ENCODE data around the gene MYL3. TPM values are rescaled to one million over a fixed set of nuclear protein-coding genes. Genes with fewer than 3 reads are reported as not detected.

Gene MYL3
- total and polyA plus RNA-seq, 2 experiments from 2014 or later: not detected

DNA sequence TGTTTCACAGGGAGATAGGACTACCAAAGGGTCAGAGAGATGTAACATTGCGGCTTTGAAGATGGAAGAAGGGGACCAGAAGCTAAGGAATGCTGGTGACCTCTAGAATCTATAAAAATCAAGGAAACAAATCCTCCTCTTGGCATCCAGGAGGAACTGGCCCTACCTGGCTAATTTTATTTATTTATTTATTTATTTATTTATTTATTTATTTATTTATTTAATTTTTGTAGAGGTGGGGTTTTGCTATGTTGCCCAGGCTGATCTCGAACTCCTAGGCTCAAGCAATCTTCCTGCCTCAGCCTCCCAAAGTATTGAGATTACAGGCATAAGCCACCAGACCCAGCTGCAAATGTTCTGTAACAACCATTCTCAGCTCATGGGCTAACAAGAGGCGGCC, 19.7 kb downstream of the MYL3 start:
- H3K4me1 ChIP-seq (ENCODE audit: insufficient read depth): peaks cover 4% of the 10 kb centered on the region
- no peak overlapping the region for H3K27ac ChIP-seq (ENCODE audit: low read depth)
- H3K4me3 ChIP-seq: no peak overlapping the region
- H3K27ac Mint-ChIP-seq: no peak overlapping the region
- no peak overlapping the region for H2AFZ ChIP-seq
- H3K27me3 ChIP-seq (ENCODE audit: insufficient read depth): peaks cover 14% of the 10 kb centered on the region; the same call in 1 of the 2 replicates
- no peak overlapping the region for H3K4me2 ChIP-seq
- H3K79me2 ChIP-seq (replicated peaks; ENCODE audit: insufficient read depth): no peaks in the 10 kb centered on the region
- H3K36me3 Mint-ChIP-seq (ENCODE audit: low read depth): peaks cover 6% of the 10 kb centered on the region; the same call in 2 of the 3 replicates
- no peak overlapping the region for H3K4me3 Mint-ChIP-seq
- H3K27me3 Mint-ChIP-seq (ENCODE audit: insufficient read depth, low read depth, poor library complexity): peaks cover 9% of the 10 kb centered on the region
- H4K20me1 ChIP-seq (replicated peaks; ENCODE audit: insufficient read depth): no peaks in the 10 kb centered on the region
- no peak for ATAC-seq
- peaks cover 31% of the 10 kb centered on the region for H3K9me3 Mint-ChIP-seq
- H3K4me1 Mint-ChIP-seq: peaks cover 13% of the 10 kb centered on the region; the same call in 2 of the 3 replicates
- TF ChIP-seq, protein P1, sequence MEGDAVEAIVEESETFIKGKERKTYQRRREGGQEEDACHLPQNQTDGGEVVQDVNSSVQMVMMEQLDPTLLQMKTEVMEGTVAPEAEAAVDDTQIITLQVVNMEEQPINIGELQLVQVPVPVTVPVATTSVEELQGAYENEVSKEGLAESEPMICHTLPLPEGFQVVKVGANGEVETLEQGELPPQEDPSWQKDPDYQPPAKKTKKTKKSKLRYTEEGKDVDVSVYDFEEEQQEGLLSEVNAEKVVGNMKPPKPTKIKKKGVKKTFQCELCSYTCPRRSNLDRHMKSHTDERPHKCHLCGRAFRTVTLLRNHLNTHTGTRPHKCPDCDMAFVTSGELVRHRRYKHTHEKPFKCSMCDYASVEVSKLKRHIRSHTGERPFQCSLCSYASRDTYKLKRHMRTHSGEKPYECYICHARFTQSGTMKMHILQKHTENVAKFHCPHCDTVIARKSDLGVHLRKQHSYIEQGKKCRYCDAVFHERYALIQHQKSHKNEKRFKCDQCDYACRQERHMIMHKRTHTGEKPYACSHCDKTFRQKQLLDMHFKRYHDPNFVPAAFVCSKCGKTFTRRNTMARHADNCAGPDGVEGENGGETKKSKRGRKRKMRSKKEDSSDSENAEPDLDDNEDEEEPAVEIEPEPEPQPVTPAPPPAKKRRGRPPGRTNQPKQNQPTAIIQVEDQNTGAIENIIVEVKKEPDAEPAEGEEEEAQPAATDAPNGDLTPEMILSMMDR (conservative IDR thresholded peaks at IDR 0.05; ENCODE audit: low read depth in 2 of 2): no peak
- TF ChIP-seq EZH2 (IDR thresholded peaks at IDR 0.05; ENCODE audit: low read depth, unreplicated experiment) (no peak), POLR2AphosphoS5 (IDR thresholded peaks at IDR 0.05; ENCODE audit: low read depth) (no peak), NANOG (IDR thresholded peaks at IDR 0.05; ENCODE audit: borderline replicate concordance) (no peak), EZH2phosphoT487 (IDR thresholded peaks at IDR 0.05; ENCODE audit: unreplicated experiment) (no peak), JUNB (IDR thresholded peaks at IDR 0.05; ENCODE audit: unreplicated experiment) (no peak)
- 0 out of 2 replicates have a peak, but pooled peaks cover 3% of the 10 kb centered on the region for H3F3A ChIP-seq (replicated peaks; ENCODE audit: low read depth)
- H3K9me2 ChIP-seq (ENCODE audit: insufficient read depth): no peaks in the 10 kb centered on the region
- H3K36me3 ChIP-seq (ENCODE audit: insufficient read depth): no peaks in the 10 kb centered on the region
- DNase-seq (ENCODE audit: low spot score): no peak

DNA sequence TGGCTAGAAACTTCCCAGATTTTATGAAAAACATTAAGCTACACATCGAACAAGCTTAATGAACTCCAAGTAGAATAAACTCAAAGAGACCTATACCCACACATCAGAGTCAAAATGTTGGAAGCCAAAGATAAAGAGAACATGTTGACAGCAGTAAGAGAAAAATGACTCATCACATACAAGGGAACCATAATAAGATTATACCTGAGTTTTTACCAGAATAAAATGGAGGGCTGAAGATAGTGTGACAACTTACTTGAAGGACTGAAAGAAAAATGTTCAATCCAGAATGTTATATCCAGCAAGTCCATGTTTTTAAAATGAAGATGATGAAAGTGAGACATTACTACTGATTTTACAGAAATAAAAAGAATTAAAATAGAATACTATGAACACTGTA, 22.8 kb downstream of the MYL3 start:
- Histone ChIP-seq H3K4me3 (no peak overlapping the region), H3K4me1 (ENCODE audit: insufficient read depth) (no peaks in the 10 kb centered on the region; the same call in 1 of the 2 replicates), H3K36me3 (ENCODE audit: insufficient read depth) (no peaks in the 10 kb centered on the region), H3K9me2 (ENCODE audit: insufficient read depth) (0 out of 2 replicates have a peak, but pooled peaks cover 3% of the 10 kb centered on the region), H4K20me1 (replicated peaks; ENCODE audit: insufficient read depth) (no peaks in the 10 kb centered on the region), H3K27me3 (ENCODE audit: insufficient read depth) (no peaks in the 10 kb centered on the region), H3K27ac (ENCODE audit: low read depth) (no peak overlapping the region), H3K79me2 (replicated peaks; ENCODE audit: insufficient read depth) (no peaks in the 10 kb centered on the region), H3K4me2 (no peak overlapping the region), H2AFZ (no peak overlapping the region), H3F3A (replicated peaks; ENCODE audit: low read depth) (no peaks in the 10 kb centered on the region)
- TF ChIP-seq, protein P1 (conservative IDR thresholded peaks at IDR 0.05; ENCODE audit: low read depth in 2 of 2): no peak
- TF ChIP-seq NANOG (IDR thresholded peaks at IDR 0.05; ENCODE audit: borderline replicate concordance): no peak
- no peak for TF ChIP-seq POLR2AphosphoS5 (IDR thresholded peaks at IDR 0.05; ENCODE audit: low read depth)
- Mint-ChIP-seq H3K4me3 (no peak overlapping the region), H3K27me3 (ENCODE audit: insufficient read depth, low read depth, poor library complexity) (peaks cover 2% of the 10 kb centered on the region), H3K27ac (no peak overlapping the region), H3K9me3 (peaks cover 44% of the 10 kb centered on the region), H3K36me3 (ENCODE audit: low read depth) (peaks cover 10% of the 10 kb centered on the region; the same call in 2 of the 3 replicates), H3K4me1 (peaks cover 8% of the 10 kb centered on the region; the same call in 1 of the 3 replicates)
- DNase-seq (ENCODE audit: low spot score) (no peak), ATAC-seq (no peak)
